DOHH2 (cell line): ENCODE data around the gene CCDC69.

Experiments
- CTCF ChIP-seq: fragments of 200-600 bp; sonication (generic); IDR thresholded peaks from one replicate; pipeline ENCODE4 v1.5.1; 2014; ENCODE audit warnings: antibody characterized with exemption, mild to moderate bottlenecking, low read depth, low read length; ENCODE audit not compliant: poor library complexity, severe bottlenecking
- EZH2phosphoT487 ChIP-seq: fragments of 200-600 bp; sonication (generic); IDR thresholded peaks from 2 replicates; pipeline ENCODE4 v1.6.1; 2017; ENCODE audit warnings: borderline replicate concordance, mild to moderate bottlenecking, antibody characterized with exemption, low read length, moderate library complexity, mixed read lengths

- TF ChIP-seq CTCF = no peak
- no peak for TF ChIP-seq EZH2phosphoT487
Measured at GRCh38 chr5:151248651-151249050, 24.8 kb upstream of the CCDC69 start.
